GM18517 (cell line): ENCODE data around the gene FOXO3.

ENCODE experiments used
- ATAC-seq: cut with Tn5 transposase; IDR thresholded peaks from one replicate; pipeline ENCODE4 v1.9.1; 2021; ENCODE audit warnings: mild to moderate bottlenecking, moderate library complexity; ENCODE audit not compliant: unreplicated experiment

The FOXO3 gene

GRCh38 chr6:108594151-108594550 is 33.4 kb downstream of the FOXO3 start:
- no peak for ATAC-seq

- no peak for ATAC-seq
Observed at GRCh38 chr6:108594640-108595039, 33.9 kb downstream of the FOXO3 start.

- ATAC-seq: no peak
Observed at GRCh38 chr6:108596956-108597355, 36.2 kb downstream of the FOXO3 start.

GRCh38 chr6:108597572-108598304 is 37.0 kb downstream of the FOXO3 start:
- no peak for ATAC-seq

- ATAC-seq: peak; percentile 85
Observed at GRCh38 chr6:108598305-108598863, 37.7 kb downstream of the FOXO3 start.

- ATAC-seq: no peak
Observed at GRCh38 chr6:108604156-108604555, 43.4 kb downstream of the FOXO3 start.

- no peak for ATAC-seq
Observed at GRCh38 chr6:108606250-108606690, 45.6 kb downstream of the FOXO3 start.

GRCh38 chr6:108608453-108609275 is 47.9 kb downstream of the FOXO3 start:
- ATAC-seq: no peak

- no peak for ATAC-seq
Observed at GRCh38 chr6:108609276-108609769, 48.6 kb downstream of the FOXO3 start.

- no peak for ATAC-seq
Observed at GRCh38 chr6:108610270-108610839, 49.6 kb downstream of the FOXO3 start.

- ATAC-seq: no peak
Observed at GRCh38 chr6:108610957-108611586, 50.4 kb downstream of the FOXO3 start.

- no peak for ATAC-seq
Observed at GRCh38 chr6:108612852-108613251, 52.1 kb downstream of the FOXO3 start.

GRCh38 chr6:108616544-108616943 is 55.8 kb downstream of the FOXO3 start:
- ATAC-seq: no peak

- no peak for ATAC-seq
Observed at GRCh38 chr6:108616973-108617372, 56.3 kb downstream of the FOXO3 start.

GRCh38 chr6:108618623-108619152 is 58.0 kb downstream of the FOXO3 start:
- ATAC-seq: no peak

GRCh38 chr6:108619431-108620197 is 58.9 kb downstream of the FOXO3 start:
- no peak for ATAC-seq

- ATAC-seq: no peak
Observed at GRCh38 chr6:108621117-108621516, 60.4 kb downstream of the FOXO3 start.

GRCh38 chr6:108622641-108623298 is 62.1 kb downstream of the FOXO3 start:
- no peak for ATAC-seq

- ATAC-seq: no peak
Observed at GRCh38 chr6:108623995-108624394, 63.3 kb downstream of the FOXO3 start.
